AG04449 (cell line): ENCODE data around the gene ARID1A.

Source experiments
- CTCF ChIA-PET: fragments of 350-600 bp; formaldehyde crosslinking; extraction: SDS; loops from one replicate; lab custom pipeline; 2021; ENCODE audit warnings: antibody characterized with exemption; lab: Yijun Ruan, JAX
- POLR2A ChIA-PET: fragments of 400-600, 350-600 bp; formaldehyde crosslinking; extraction: SDS; loops from one replicate; lab custom pipeline; 2020; ENCODE audit warnings: antibody characterized with exemption, inconsistent platforms; lab: Yijun Ruan, JAX
- DNase-seq: peaks from one replicate; pipeline ENCODE4 v3.0.0-alpha.2; 2010; ENCODE audit warnings: low read depth, low spot score
- H3K4me3 ChIP-seq: 2 replicates; pipeline ENCODE4 v1.5.1; 2011; ENCODE audit warnings: low read depth, mild to moderate bottlenecking, control low read depth, low read length
- TF ChIP-seq, protein P1 (sequence below): IDR thresholded peaks from one replicate; pipeline ENCODE4 v1.5.1; 2011; ENCODE audit warnings: mild to moderate bottlenecking, moderate library complexity, low read length, control low read depth, inconsistent platforms; ENCODE audit not compliant: insufficient read depth; ENCODE audit errors: missing control alignments

The ARID1A gene

GRCh38 chr1:26684763-26685508, 10.9 kb upstream of the ARID1A start:
- DNase-seq: no peak
- ChIA-PET CTCF (interaction anchor here (1.3 kb wide), 1 partner anchor 83 kb away, joined by 5 read pairs; no protein-coding TSS in a partner anchor), POLR2A (no interaction called here)
- TF ChIP-seq, protein P1, sequence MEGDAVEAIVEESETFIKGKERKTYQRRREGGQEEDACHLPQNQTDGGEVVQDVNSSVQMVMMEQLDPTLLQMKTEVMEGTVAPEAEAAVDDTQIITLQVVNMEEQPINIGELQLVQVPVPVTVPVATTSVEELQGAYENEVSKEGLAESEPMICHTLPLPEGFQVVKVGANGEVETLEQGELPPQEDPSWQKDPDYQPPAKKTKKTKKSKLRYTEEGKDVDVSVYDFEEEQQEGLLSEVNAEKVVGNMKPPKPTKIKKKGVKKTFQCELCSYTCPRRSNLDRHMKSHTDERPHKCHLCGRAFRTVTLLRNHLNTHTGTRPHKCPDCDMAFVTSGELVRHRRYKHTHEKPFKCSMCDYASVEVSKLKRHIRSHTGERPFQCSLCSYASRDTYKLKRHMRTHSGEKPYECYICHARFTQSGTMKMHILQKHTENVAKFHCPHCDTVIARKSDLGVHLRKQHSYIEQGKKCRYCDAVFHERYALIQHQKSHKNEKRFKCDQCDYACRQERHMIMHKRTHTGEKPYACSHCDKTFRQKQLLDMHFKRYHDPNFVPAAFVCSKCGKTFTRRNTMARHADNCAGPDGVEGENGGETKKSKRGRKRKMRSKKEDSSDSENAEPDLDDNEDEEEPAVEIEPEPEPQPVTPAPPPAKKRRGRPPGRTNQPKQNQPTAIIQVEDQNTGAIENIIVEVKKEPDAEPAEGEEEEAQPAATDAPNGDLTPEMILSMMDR: no peak
- no peak overlapping the region for H3K4me3 ChIP-seq

DNA sequence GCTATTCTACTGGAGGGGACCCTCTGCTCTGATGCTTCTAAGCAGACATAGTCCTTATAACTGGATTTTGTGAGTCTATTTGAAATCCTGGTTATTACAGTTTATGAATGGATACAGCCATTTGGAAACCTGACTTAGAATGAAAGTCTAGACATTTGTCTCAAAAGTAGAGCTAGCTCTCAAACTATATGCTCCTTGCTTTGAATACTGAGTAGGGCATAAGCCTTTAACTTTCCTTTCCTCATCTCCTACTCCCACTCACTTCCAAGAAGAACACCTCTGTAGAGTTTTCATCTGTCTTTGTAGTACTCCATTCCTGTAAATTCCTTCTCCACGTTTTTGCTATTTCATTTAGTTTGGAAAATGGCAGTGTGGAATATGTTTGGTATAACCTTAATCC, 9.0 kb upstream of the ARID1A start:
- DNase-seq: no peak
- ChIA-PET POLR2A (no interaction called here), CTCF (interaction anchor here (7.3 kb wide), 1 partner anchor 8 kb away, joined by 34 read pairs; no protein-coding TSS in a partner anchor)
- TF ChIP-seq, protein P1: no peak
- no peak overlapping the region for H3K4me3 ChIP-seq

DNA sequence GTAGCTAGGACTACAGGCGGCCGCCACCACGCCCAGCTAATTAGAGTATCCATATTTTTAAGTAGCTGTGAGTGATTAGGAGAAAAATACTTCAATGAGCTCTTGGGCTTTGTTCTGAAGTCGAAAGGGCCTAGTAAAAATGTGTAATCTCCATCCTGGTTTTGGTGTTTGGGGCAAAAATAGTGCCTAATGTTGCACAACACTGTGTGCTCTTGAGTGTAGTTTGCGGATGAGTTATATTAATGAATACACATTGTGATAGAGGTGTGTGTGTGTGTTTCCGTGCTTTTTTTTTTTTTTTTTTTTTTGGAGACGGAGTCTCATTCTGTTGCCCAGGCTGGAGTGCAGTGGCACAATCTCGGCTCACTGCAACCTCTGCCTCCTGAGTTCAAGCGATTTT, 6.3 kb upstream of the ARID1A start:
- TF ChIP-seq, protein P1: no peak
- no peak for DNase-seq
- ChIA-PET CTCF (interaction anchor here (7.3 to 7.5 kb wide), 2 partner anchors 11 to 101 kb away, joined by 34 to 62 read pairs; partner anchors contain the start of gene PIGV), POLR2A (no interaction called here)
- H3K4me3 ChIP-seq: no peak overlapping the region

DNA sequence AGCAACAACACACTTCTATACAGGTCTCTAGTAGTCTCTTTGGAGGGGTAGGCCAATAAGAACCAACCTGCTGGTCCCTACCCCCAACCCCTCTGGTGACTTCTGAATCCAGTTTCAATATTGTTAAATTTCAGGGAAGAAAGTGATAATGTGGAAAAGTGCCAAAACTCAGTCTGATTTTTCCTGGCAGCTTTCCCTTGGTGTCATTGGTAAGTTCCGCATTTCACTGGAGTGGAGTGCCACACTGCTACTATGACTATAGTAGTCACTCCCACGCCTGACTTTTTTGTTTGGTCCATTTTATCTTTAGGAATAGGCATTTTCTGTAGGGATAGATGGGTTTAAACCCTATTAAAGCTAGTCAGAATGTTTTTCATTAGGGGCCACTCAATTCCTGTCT, 5.7 kb upstream of the ARID1A start:
- TF ChIP-seq, protein P1: no peak
- no peak for DNase-seq
- CTCF ChIA-PET: interaction anchor here (1.3 to 7.5 kb wide), 6 partner anchors 8 to 109 kb away, joined by 3 to 62 read pairs (median 15); partner anchors contain the start of gene PIGV
- POLR2A ChIA-PET: no interaction called here
- no peak overlapping the region for H3K4me3 ChIP-seq

DNA sequence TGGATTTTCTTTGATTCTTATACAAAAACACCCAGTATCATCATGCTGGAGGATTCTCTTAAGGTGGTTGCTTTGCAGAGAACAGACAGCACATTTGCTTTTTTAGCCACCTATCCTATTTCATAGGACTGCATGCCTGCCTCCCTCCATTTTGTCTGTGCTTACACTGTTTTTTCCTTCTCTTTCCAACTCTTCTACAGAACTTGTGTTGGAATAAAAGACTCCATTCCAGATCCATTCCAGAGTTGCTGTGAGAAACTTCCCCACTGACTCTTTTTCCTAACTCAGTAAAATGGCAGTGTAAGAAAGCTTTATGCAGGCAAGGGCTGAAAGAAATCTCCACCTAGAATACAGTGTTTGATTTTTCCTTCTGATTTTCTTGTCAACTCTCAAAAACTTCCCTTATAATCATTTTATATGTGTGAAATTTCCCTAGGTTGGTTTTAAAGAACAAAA, 5.2 kb upstream of the ARID1A start:
- ChIA-PET CTCF (interaction anchor here (1.3 to 7.5 kb wide), 6 partner anchors 9 to 108 kb away, joined by 3 to 62 read pairs (median 15); partner anchors contain the start of gene PIGV), POLR2A (no interaction called here)
- TF ChIP-seq, protein P1: no peak
- DNase-seq: no peak
- no peak overlapping the region for H3K4me3 ChIP-seq

DNA sequence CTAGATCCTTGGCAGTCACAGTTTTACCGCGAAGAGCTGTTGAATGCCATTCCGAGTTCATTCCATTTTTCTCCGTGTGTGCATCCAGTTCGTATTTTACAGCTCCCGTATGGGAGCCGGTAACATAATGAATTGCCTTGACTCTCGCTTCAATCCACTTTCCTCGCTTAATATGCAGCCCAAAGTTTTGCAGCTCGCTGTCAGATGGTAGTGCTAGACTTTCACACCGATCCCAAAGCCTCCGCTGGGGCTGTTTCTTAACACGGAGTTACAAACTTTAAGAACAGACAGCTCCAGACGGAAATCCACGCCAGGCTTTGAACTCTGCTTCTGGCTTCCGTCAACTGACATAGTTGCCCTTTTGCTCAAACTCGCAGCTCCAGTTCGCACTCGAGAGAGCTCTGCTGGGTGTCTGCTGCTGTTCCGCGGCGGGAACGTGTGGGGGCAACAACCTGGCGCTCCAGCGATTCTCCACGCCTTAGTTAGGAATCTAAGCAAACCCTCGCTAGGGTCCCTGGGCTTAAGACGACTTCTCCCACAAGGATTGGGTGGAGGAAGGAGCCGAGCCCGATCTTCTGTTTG, 3.5 kb upstream of the ARID1A start:
- DNase-seq: peak; percentile 77
- TF ChIP-seq, protein P1: no peak
- POLR2A ChIA-PET: interaction anchor here (0.8 to 2.0 kb wide), 8 partner anchors 13 to 173 kb away, joined by 3 to 17 read pairs (median 4); partner anchors contain the start of gene PIGV
- CTCF ChIA-PET: interaction anchor here (0.8 to 7.5 kb wide), 14 partner anchors 9 to 172 kb away, joined by 3 to 62 read pairs (median 4); partner anchors contain the start of gene PIGV
- peak overlapping the region; percentile 73 for H3K4me3 ChIP-seq
